ENCODE data around the gene DENND1C. TPM values are rescaled to one million over a fixed set of nuclear protein-coding genes. Genes with fewer than 3 reads are reported as not detected.

Gene DENND1C
- total and polyA plus RNA-seq, 5 donors from 2014 or later: 36.9 to 125 (median 42.3) TPM

DNA sequence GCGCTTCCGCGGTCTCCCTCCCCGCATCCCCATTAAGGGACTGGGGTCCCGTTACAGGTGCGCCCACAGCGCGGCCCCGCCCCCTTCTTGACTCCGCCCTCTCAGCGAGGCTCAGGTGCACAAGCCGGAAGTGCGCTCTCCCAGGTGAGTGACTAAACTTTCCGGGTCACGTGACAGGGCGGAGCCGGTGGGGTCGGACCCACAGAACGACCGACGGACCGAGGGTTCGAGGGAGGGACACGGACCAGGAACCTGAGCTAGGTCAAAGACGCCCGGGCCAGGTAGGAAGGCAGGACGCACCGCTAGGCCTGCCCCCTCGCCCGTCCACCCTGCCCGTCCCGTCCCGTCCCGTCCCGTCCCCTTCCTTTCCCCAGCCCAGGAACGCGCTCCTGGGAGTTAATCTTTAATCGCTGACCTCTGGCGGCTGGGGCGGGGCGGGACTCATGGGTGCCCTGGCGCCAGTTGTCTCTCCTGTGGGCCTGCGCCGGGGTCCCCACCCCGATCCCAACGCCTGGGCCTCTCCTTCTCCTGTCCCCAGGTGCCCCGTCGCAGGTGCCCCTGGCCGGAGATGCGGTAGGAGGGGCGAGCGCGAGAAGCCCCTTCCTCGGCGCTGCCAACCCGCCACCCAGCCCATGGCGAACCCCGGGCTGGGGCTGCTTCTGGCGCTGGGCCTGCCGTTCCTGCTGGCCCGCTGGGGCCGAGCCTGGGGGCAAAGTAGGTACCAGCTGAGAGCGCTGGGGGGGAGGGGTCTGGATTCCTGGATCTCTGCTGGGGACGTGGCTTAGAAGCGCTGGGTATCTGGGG lies 17.3 kb downstream of the DENND1C start, which contains the start of gene CRB3:
TSS of gene CRB3 (plus strand) at position 202 of the 804 bp plus-strand sequence. CDS start at position 633, 431 bp downstream.
- no peaks in the 10 kb centered on the region for H3K9me3 ChIP-seq (ENCODE audit: control insufficient read depth in 2 of 2, low read length in 2 of 2)
- DNase-seq (peak; percentile 30 to 49 (median 44)), ATAC-seq (ENCODE audit: low read depth in 2 of 2) (no peak)
- Mint-ChIP-seq H3K4me1 (peaks cover 4 to 32% (median 17%) of the 10 kb centered on the region in 4 donors), H3K27ac (peak within 1 kb of the TSS; percentile 76 to 89 (median 78)), H3K27me3 (no peaks in the 10 kb centered on the region), H3K36me3 (peaks cover 15% of the 10 kb centered on the region), H3K9me3 (peaks cover 0 to 1% (median 0%) of the 10 kb centered on the region in 7 donors), H3K4me3 (peak within 1 kb of the TSS; percentile 32 to 81 (median 74))
- H3K27ac ChIP-seq (ENCODE audit: insufficient read depth, low read length, poor library complexity, severe bottlenecking): peak within 1 kb of the TSS; percentile 14
- peaks cover 15% of the 10 kb centered on the region for H3K36me3 ChIP-seq (ENCODE audit: control insufficient read depth, insufficient read depth, low read length)
- no peak within 1 kb of the TSS for H3K4me3 ChIP-seq (ENCODE audit: low read depth, low read length)
- H3K4me1 ChIP-seq (ENCODE audit: control insufficient read depth, insufficient read depth, low read length, poor library complexity, severe bottlenecking): peaks cover 22% of the 10 kb centered on the region
- no peaks in the 10 kb centered on the region for H3K27me3 ChIP-seq (ENCODE audit: control insufficient read depth, insufficient read depth, low read length)

- H3K4me3 ChIP-seq (ENCODE audit: low read depth, low read length): peak overlapping the region; percentile 87
- Mint-ChIP-seq H3K9me3 (peaks cover 0 to 2% (median 0%) of the 10 kb centered on the region in 7 donors), H3K36me3 (peaks cover 6% of the 10 kb centered on the region)
These were observed 21.3 kb downstream of the DENND1C start for GRCh38 chr19:6460099-6460884.

GRCh38 chr19:6459262-6460098 lies 22.1 kb downstream of the DENND1C start, which contains the start of gene SLC25A23:
Gene SLC25A23, minus strand, starts transcription at chr19:6459792. Its CDS starts 164 bp downstream, at chr19:6459628.
- Histone ChIP-seq H3K4me3 (ENCODE audit: low read depth, low read length) (peak within 1 kb of the TSS; percentile 87), H3K9me3 (ENCODE audit: control insufficient read depth in 2 of 2, low read length in 2 of 2) (peaks cover 2 to 10% of the 10 kb centered on the region in 2 experiments), H3K27me3 (ENCODE audit: control insufficient read depth, insufficient read depth, low read length) (no peaks in the 10 kb centered on the region), H3K36me3 (ENCODE audit: control insufficient read depth, insufficient read depth, low read length) (no peaks in the 10 kb centered on the region), H3K27ac (ENCODE audit: insufficient read depth, low read length, poor library complexity, severe bottlenecking) (peak within 1 kb of the TSS; percentile 84), H3K4me1 (ENCODE audit: control insufficient read depth, insufficient read depth, low read length, poor library complexity, severe bottlenecking) (peaks cover 29% of the 10 kb centered on the region)
- H3K4me1 Mint-ChIP-seq: peaks cover 5 to 33% (median 18%) of the 10 kb centered on the region in 4 donors
- peaks cover 0 to 9% (median 1%) of the 10 kb centered on the region in 7 donors for H3K9me3 Mint-ChIP-seq
- peaks cover 14% of the 10 kb centered on the region for H3K36me3 Mint-ChIP-seq
- peak in 2 of 3 donors; percentile 55 to 74 for DNase-seq
- peak within 1 kb of the TSS; percentile 94 to 98 (median 96) for H3K4me3 Mint-ChIP-seq
- no peak for ATAC-seq (ENCODE audit: low read depth in 2 of 2)
- peaks cover 4% of the 10 kb centered on the region for H3K27me3 Mint-ChIP-seq
- H3K27ac Mint-ChIP-seq: peak within 1 kb of the TSS; percentile 27 to 93 (median 91)

More at GRCh38 chr19:6460099-6460884, 21.3 kb downstream of the DENND1C start:
- Mint-ChIP-seq H3K4me3 (peak overlapping the region; percentile 94 to 98 (median 96)), H3K27me3 (peaks cover 4% of the 10 kb centered on the region), H3K4me1 (peaks cover 5 to 39% (median 19%) of the 10 kb centered on the region in 4 donors), H3K27ac (peak overlapping the region; percentile 27 to 93 (median 91))
- DNase-seq: peak; percentile 90 to 98 (median 96)
- H3K27me3 ChIP-seq (ENCODE audit: control insufficient read depth, insufficient read depth, low read length): no peaks in the 10 kb centered on the region
- H3K27ac ChIP-seq (ENCODE audit: insufficient read depth, low read length, poor library complexity, severe bottlenecking): peak overlapping the region; percentile 84
- H3K36me3 ChIP-seq (ENCODE audit: control insufficient read depth, insufficient read depth, low read length): no peaks in the 10 kb centered on the region
- H3K4me1 ChIP-seq (ENCODE audit: control insufficient read depth, insufficient read depth, low read length, poor library complexity, severe bottlenecking): peaks cover 32% of the 10 kb centered on the region
- peaks cover 0 to 2% of the 10 kb centered on the region in 2 experiments for H3K9me3 ChIP-seq (ENCODE audit: control insufficient read depth in 2 of 2, low read length in 2 of 2)
- peak; percentile 86 to 87 for ATAC-seq (ENCODE audit: low read depth in 2 of 2)

DNA sequence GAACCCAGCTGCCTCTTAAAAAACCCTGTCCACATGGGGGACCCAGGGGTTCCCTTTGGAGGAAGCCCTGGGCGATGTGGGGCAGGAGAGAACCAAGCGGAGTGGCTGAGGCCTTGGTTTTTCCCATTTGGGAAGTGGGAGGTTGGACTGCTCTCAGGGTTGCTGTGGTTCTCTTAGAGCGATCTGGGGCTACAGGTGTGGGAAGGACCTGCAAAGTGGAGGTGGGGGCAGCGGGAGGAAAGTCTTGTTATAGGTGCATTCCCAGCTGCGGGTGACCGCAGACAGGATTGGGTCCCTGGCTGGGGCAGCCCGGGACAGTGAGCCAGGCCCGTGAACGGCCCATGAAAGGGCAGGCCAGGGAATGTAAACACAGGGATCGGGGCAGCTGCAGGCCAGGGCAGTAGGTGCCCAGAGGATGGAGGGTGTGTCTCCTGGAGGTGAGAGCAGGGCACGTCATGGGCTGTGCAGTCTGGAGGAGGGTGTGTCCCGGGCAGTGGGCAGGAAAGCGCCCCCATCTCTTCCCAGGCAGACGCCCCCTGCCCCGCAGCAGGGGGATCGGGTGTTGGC lies 22.8 kb downstream of the DENND1C start:
- Mint-ChIP-seq H3K27ac (peak overlapping the region in 2 of 3 donors; percentile 75 to 86), H3K4me1 (peaks cover 5 to 33% (median 16%) of the 10 kb centered on the region in 4 donors), H3K4me3 (peak overlapping the region; percentile 90 to 92 (median 90)), H3K27me3 (peaks cover 4% of the 10 kb centered on the region), H3K9me3 (peaks cover 0 to 13% (median 1%) of the 10 kb centered on the region in 7 donors), H3K36me3 (peaks cover 20% of the 10 kb centered on the region)
- Histone ChIP-seq H3K4me1 (ENCODE audit: control insufficient read depth, insufficient read depth, low read length, poor library complexity, severe bottlenecking) (peaks cover 22% of the 10 kb centered on the region), H3K27ac (ENCODE audit: insufficient read depth, low read length, poor library complexity, severe bottlenecking) (no peak overlapping the region), H3K9me3 (ENCODE audit: control insufficient read depth in 2 of 2, low read length in 2 of 2) (peaks cover 2 to 17% of the 10 kb centered on the region in 2 experiments), H3K27me3 (ENCODE audit: control insufficient read depth, insufficient read depth, low read length) (no peaks in the 10 kb centered on the region), H3K36me3 (ENCODE audit: control insufficient read depth, insufficient read depth, low read length) (peaks cover 4% of the 10 kb centered on the region), H3K4me3 (ENCODE audit: low read depth, low read length) (no peak overlapping the region)
- DNase-seq: no peak
- ATAC-seq (ENCODE audit: low read depth in 2 of 2): no peak

DNA sequence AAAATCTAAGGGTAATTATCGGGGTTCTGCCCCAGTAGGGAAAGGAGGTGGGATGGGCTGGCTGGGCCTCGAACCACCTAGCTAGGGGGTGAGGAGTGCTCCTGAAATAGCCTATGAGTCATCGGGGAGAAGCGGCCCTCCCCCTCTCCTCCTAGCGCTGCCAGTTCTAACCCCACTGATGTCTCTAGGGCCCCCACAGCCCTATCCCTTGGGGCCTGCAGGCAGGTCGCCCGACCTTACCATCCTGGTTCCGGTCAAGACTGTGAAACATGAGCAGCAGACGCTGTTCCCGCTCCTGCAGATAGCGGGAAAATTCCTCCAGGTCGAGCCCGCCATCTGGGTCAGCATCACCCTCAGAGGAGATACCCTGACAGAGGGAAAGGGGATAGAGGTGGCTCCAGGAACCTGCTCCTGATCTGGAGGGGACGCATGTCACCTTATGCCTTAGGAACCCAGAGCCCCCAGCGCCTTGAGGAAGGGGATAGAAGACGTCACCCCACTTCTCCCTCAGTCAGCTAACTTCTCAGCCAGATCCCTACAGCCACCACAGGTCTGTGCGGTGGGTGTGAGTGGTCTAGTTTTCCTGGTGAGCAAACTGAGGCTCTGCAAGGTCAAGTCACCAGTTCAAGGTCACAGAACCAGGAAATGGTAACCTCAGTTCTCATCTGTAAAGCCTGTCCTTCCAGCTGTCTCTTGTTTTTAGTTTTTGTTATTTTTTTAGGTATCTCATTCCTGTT lies 23.5 kb downstream of the DENND1C start:
- H3K4me3 Mint-ChIP-seq: peak overlapping the region; percentile 90 to 92 (median 90)
- peaks cover 4% of the 10 kb centered on the region for H3K27me3 Mint-ChIP-seq
- no peak overlapping the region for H3K4me3 ChIP-seq (ENCODE audit: low read depth, low read length)
- H3K36me3 ChIP-seq (ENCODE audit: control insufficient read depth, insufficient read depth, low read length): peaks cover 4% of the 10 kb centered on the region
- no peak overlapping the region for H3K27ac ChIP-seq (ENCODE audit: insufficient read depth, low read length, poor library complexity, severe bottlenecking)
- peaks cover 2 to 22% of the 10 kb centered on the region in 2 experiments for H3K9me3 ChIP-seq (ENCODE audit: control insufficient read depth in 2 of 2, low read length in 2 of 2)
- peaks cover 24% of the 10 kb centered on the region for H3K36me3 Mint-ChIP-seq
- peaks cover 0 to 16% (median 2%) of the 10 kb centered on the region in 7 donors for H3K9me3 Mint-ChIP-seq
- H3K4me1 ChIP-seq (ENCODE audit: control insufficient read depth, insufficient read depth, low read length, poor library complexity, severe bottlenecking): peaks cover 20% of the 10 kb centered on the region
- peaks cover 5 to 33% (median 16%) of the 10 kb centered on the region in 4 donors for H3K4me1 Mint-ChIP-seq
- H3K27ac Mint-ChIP-seq: peak overlapping the region; percentile 43 to 86 (median 75)
- ATAC-seq (ENCODE audit: low read depth in 2 of 2) (no peak), DNase-seq (no peak)
- H3K27me3 ChIP-seq (ENCODE audit: control insufficient read depth, insufficient read depth, low read length): no peaks in the 10 kb centered on the region

- H3K4me1 ChIP-seq (ENCODE audit: control insufficient read depth, insufficient read depth, low read length, poor library complexity, severe bottlenecking): peaks cover 20% of the 10 kb centered on the region
- H3K4me1 Mint-ChIP-seq: peaks cover 5 to 22% (median 13%) of the 10 kb centered on the region in 4 donors
- peaks cover 4% of the 10 kb centered on the region for H3K36me3 ChIP-seq (ENCODE audit: control insufficient read depth, insufficient read depth, low read length)
- no peak overlapping the region for H3K4me3 ChIP-seq (ENCODE audit: low read depth, low read length)
- no peaks in the 10 kb centered on the region for H3K27me3 ChIP-seq (ENCODE audit: control insufficient read depth, insufficient read depth, low read length)
- H3K27ac ChIP-seq (ENCODE audit: insufficient read depth, low read length, poor library complexity, severe bottlenecking): no peak overlapping the region
- peaks cover 0 to 16% (median 2%) of the 10 kb centered on the region in 7 donors for H3K9me3 Mint-ChIP-seq
- H3K27ac Mint-ChIP-seq: peak overlapping the region in 1 of 3 donors; percentile 48
- H3K36me3 Mint-ChIP-seq: peaks cover 29% of the 10 kb centered on the region
- peaks cover 2 to 22% of the 10 kb centered on the region in 2 experiments for H3K9me3 ChIP-seq (ENCODE audit: control insufficient read depth in 2 of 2, low read length in 2 of 2)
- no peak for DNase-seq
- H3K27me3 Mint-ChIP-seq: peaks cover 4% of the 10 kb centered on the region
- ATAC-seq (ENCODE audit: low read depth in 2 of 2): no peak
- peak overlapping the region in 1 of 4 donors; percentile 24 for H3K4me3 Mint-ChIP-seq
These were observed 25.7 kb downstream of the DENND1C start for GRCh38 chr19:6455924-6456323.

Measured in CD4-positive, CD25-positive, alpha-beta regulatory T cell (primary cell).